ENCODE measurements around the gene PCDHGA2. TPM values are rescaled to one million over a fixed set of nuclear protein-coding genes. Genes with fewer than 3 reads are reported as not detected.
A peak's percentile ranks its signal among the peaks of the same experiment; 100 is the strongest.

The PCDHGA2 gene
- polyA plus RNA-seq, 1 experiment: 6.3 TPM

GRCh38 chr5:141349917-141350619 lies 11.5 kb downstream of the PCDHGA2 start, which contains the start of gene PCDHGB1:
TSS of gene PCDHGB1 (plus strand) at chr5:141350099. CDS start at chr5:141350261, 162 bp downstream.
- no peak for DNase-seq (ENCODE audit: low read depth, low spot score)
- Histone ChIP-seq H3K9me3 (ENCODE audit: control insufficient read depth, insufficient read depth, low read length) (peaks cover 43% of the 10 kb centered on the region), H3K4me3 (ENCODE audit: low read depth, low read length) (peak within 1 kb of the TSS; percentile 46), H3K27ac (ENCODE audit: low read depth, low read length) (no peak within 1 kb of the TSS), H3K27me3 (ENCODE audit: control insufficient read depth, insufficient read depth, low read length) (peaks cover 2% of the 10 kb centered on the region)
- TF ChIP-seq, protein P1, sequence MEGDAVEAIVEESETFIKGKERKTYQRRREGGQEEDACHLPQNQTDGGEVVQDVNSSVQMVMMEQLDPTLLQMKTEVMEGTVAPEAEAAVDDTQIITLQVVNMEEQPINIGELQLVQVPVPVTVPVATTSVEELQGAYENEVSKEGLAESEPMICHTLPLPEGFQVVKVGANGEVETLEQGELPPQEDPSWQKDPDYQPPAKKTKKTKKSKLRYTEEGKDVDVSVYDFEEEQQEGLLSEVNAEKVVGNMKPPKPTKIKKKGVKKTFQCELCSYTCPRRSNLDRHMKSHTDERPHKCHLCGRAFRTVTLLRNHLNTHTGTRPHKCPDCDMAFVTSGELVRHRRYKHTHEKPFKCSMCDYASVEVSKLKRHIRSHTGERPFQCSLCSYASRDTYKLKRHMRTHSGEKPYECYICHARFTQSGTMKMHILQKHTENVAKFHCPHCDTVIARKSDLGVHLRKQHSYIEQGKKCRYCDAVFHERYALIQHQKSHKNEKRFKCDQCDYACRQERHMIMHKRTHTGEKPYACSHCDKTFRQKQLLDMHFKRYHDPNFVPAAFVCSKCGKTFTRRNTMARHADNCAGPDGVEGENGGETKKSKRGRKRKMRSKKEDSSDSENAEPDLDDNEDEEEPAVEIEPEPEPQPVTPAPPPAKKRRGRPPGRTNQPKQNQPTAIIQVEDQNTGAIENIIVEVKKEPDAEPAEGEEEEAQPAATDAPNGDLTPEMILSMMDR (IDR thresholded peaks at IDR 0.05; ENCODE audit: low read depth, low read length): peak; percentile 54
- ChIA-PET CTCF (interaction anchor here (0.9 to 5.8 kb wide), 13 partner anchors 12 to 217 kb away, joined by 3 to 46 read pairs (median 7); partner anchors contain the start of genes PCDHGA1, PCDHGA10, PCDHGA2 and PCDHGA7), POLR2A (interaction anchor here (0.6 kb wide), 1 partner anchor 33 kb away, joined by 3 read pairs; no protein-coding TSS in a partner anchor)

DNA sequence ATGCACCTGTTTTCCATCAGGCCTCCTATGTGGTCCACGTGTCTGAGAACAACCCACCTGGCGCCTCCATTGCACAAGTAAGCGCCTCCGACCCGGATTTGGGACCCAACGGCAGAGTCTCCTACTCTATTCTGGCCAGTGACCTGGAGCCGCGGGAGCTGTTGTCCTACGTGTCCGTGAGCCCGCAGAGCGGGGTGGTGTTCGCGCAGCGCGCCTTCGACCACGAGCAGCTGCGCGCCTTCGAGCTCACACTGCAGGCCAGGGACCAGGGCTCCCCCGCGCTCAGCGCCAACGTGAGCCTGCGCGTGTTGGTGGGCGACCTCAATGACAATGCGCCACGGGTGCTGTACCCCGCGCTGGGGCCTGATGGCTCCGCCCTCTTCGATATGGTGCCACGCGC lies 13.0 kb downstream of the PCDHGA2 start:
- peaks cover 2% of the 10 kb centered on the region for H3K27me3 ChIP-seq (ENCODE audit: control insufficient read depth, insufficient read depth, low read length)
- ChIA-PET POLR2A (no interaction called here), CTCF (interaction anchor here (0.6 to 5.8 kb wide), 6 partner anchors 17 to 212 kb away, joined by 3 to 46 read pairs (median 14); partner anchors contain the start of genes PCDHGA1, PCDHGB3 and TAF7)
- H3K9me3 ChIP-seq (ENCODE audit: control insufficient read depth, insufficient read depth, low read length): peaks cover 44% of the 10 kb centered on the region
- no peak overlapping the region for H3K4me3 ChIP-seq (ENCODE audit: low read depth, low read length)
- no peak for DNase-seq (ENCODE audit: low read depth, low spot score)
- TF ChIP-seq, protein P1 (IDR thresholded peaks at IDR 0.05; ENCODE audit: low read depth, low read length): no peak
- no peak overlapping the region for H3K27ac ChIP-seq (ENCODE audit: low read depth, low read length)

DNA sequence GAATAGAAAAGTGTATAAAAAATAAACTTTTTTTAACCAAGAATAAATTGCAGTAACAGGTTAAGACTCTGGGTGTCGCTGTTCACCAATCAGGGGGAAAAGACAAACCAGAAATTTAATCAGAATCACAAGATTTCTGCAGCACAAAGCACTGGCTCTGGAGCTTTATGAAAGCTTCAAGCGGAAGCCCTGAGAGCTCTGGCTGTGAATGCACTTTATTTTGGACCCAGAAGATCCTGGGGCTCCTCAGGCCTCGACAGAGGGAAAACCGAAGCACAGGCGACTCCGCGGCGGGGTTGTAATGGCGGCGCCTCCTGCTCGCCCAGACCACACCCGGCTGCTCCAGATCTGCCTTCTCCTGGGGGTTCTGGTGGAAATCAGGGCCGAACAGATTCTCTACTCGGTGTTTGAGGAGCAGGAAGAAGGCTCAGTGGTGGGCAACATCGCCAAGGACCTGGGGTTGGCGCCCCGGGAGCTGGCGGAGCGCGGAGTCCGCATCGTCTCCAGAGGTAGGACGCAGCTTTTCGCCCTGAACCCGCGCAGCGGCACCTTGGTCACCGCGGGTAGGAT lies 16.4 kb downstream of the PCDHGA2 start, which contains the start of gene PCDHGA4:
Gene PCDHGA4 (plus strand): TSS at position 122 of the 570 bp plus-strand sequence. CDS start 87 bp downstream, at position 209.
- no peak for DNase-seq (ENCODE audit: low read depth, low spot score)
- ChIA-PET CTCF (interaction anchor here (1.1 to 2.7 kb wide), 9 partner anchors 16 to 212 kb away, joined by 3 to 35 read pairs (median 6); partner anchors contain the start of genes PCDHGA10, PCDHGA2, PCDHGB7 and TAF7), POLR2A (interaction anchor here (1.0 kb wide), 1 partner anchor 209 kb away, joined by 3 read pairs; no protein-coding TSS in a partner anchor)
- H3K27ac ChIP-seq (ENCODE audit: low read depth, low read length): peak within 1 kb of the TSS; percentile 33
- TF ChIP-seq, protein P1 (IDR thresholded peaks at IDR 0.05; ENCODE audit: low read depth, low read length): peak; percentile 54
- peaks cover 2% of the 10 kb centered on the region for H3K27me3 ChIP-seq (ENCODE audit: control insufficient read depth, insufficient read depth, low read length)
- peaks cover 56% of the 10 kb centered on the region for H3K9me3 ChIP-seq (ENCODE audit: control insufficient read depth, insufficient read depth, low read length)
- peak within 1 kb of the TSS; percentile 51 for H3K4me3 ChIP-seq (ENCODE audit: low read depth, low read length)

DNA sequence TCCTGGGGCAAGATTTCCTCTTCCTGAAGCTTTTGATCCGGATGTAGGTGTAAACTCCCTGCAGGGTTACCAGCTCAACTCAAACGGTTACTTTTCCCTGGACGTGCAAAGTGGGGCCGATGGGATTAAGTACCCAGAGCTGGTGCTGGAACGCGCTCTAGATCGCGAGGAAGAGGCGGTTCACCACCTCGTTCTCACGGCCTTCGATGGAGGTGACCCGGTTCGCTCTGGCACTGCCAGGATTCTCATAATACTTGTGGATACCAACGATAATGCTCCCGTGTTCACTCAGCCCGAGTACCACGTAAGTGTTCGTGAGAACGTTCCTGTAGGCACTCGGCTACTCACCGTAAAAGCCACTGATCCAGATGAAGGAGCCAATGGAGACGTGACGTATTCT lies 17.1 kb downstream of the PCDHGA2 start:
- ChIA-PET POLR2A (no interaction called here), CTCF (interaction anchor here (1.1 to 2.7 kb wide), 10 partner anchors 17 to 211 kb away, joined by 3 to 35 read pairs (median 6); partner anchors contain the start of genes PCDHGA10, PCDHGA2, PCDHGB7 and TAF7)
- DNase-seq (ENCODE audit: low read depth, low spot score): no peak
- TF ChIP-seq, protein P1 (IDR thresholded peaks at IDR 0.05; ENCODE audit: low read depth, low read length): no peak
- H3K27me3 ChIP-seq (ENCODE audit: control insufficient read depth, insufficient read depth, low read length): peaks cover 4% of the 10 kb centered on the region
- peak overlapping the region; percentile 51 for H3K4me3 ChIP-seq (ENCODE audit: low read depth, low read length)
- no peak overlapping the region for H3K27ac ChIP-seq (ENCODE audit: low read depth, low read length)
- peaks cover 57% of the 10 kb centered on the region for H3K9me3 ChIP-seq (ENCODE audit: control insufficient read depth, insufficient read depth, low read length)
